GM23338 (cell line): ENCODE data around the gene NSUN7. TPM values are rescaled to one million over a fixed set of nuclear protein-coding genes. Genes with fewer than 3 reads are reported as not detected.

Experiments
- ATAC-seq: fragments of 200-7000 bp; cut with Tn5 transposase; 3 replicates; pipeline ENCODE4 v1.9.1; 2020
- DNase-seq: peaks from one replicate; pipeline ENCODE4 v3.0.0-alpha.2; 2015; ENCODE audit warnings: low spot score
- H2AFZ ChIP-seq: fragments of 200-600 bp; sonication (generic); 2 replicates; pipeline ENCODE4 v1.8.0; 2016; ENCODE audit warnings: antibody characterized with exemption, mild to moderate bottlenecking, moderate library complexity
- H3F3A ChIP-seq: fragments of 200-600 bp; sonication (generic); replicated peaks from 2 replicates; pipeline ENCODE4 v1.8.0; 2017; ENCODE audit warnings: antibody characterized with exemption, mixed run types, low read depth
- H3K27ac ChIP-seq: fragments of 200-600 bp; sonication (generic); 2 replicates; pipeline ENCODE4 v1.6.1; 2016; ENCODE audit warnings: low read depth
- H3K27me3 ChIP-seq: fragments of 200-600 bp; sonication (generic); 2 replicates; pipeline ENCODE4 v1.8.0; 2016; ENCODE audit warnings: mild to moderate bottlenecking, mixed run types, moderate library complexity; ENCODE audit not compliant: insufficient read depth
- H3K36me3 ChIP-seq: fragments of 200-600 bp; sonication (generic); 2 replicates; pipeline ENCODE4 v1.8.0; 2016; ENCODE audit warnings: mild to moderate bottlenecking; ENCODE audit not compliant: insufficient read depth
- H3K4me1 ChIP-seq: fragments of 200-600 bp; sonication (generic); 2 replicates; pipeline ENCODE4 v1.8.0; 2016; ENCODE audit warnings: mild to moderate bottlenecking, moderate library complexity; ENCODE audit not compliant: insufficient read depth
- H3K4me2 ChIP-seq: fragments of 200-600 bp; sonication (generic); 2 replicates; pipeline ENCODE4 v1.7.1; 2017; ENCODE audit warnings: mixed run types
- H3K4me3 ChIP-seq: fragments of 200-600 bp; sonication (generic); 2 replicates; pipeline ENCODE4 v1.6.1; 2016; ENCODE audit warnings: mixed run types
- H3K79me2 ChIP-seq: fragments of 200-600 bp; sonication (generic); replicated peaks from 2 replicates; pipeline ENCODE4 v1.8.0; 2017; ENCODE audit warnings: mild to moderate bottlenecking; ENCODE audit not compliant: insufficient read depth
- H3K9me2 ChIP-seq: fragments of 200-600 bp; sonication (generic); 2 replicates; pipeline ENCODE4 v1.8.0; 2017; ENCODE audit not compliant: insufficient read depth
- H4K20me1 ChIP-seq: fragments of 200-600 bp; sonication (generic); replicated peaks from 2 replicates; pipeline ENCODE4 v1.8.0; 2017; ENCODE audit warnings: mild to moderate bottlenecking; ENCODE audit not compliant: insufficient read depth
- H3K27ac Mint-ChIP-seq: 2 replicates; pipeline ENCODE4 v1.8.0; 2020; ENCODE audit warnings: inconsistent platforms, mild to moderate bottlenecking, moderate library complexity, mixed read lengths
- H3K27me3 Mint-ChIP-seq: 3 replicates; pipeline ENCODE4 v1.8.0; 2022; ENCODE audit warnings: low read depth, mild to moderate bottlenecking, moderate library complexity, mixed read lengths, inconsistent platforms; ENCODE audit not compliant: insufficient read depth, poor library complexity
- H3K36me3 Mint-ChIP-seq: 3 replicates; pipeline ENCODE4 v1.8.0; 2021; ENCODE audit warnings: low read depth, mild to moderate bottlenecking, inconsistent platforms, moderate library complexity, mixed read lengths
- H3K4me1 Mint-ChIP-seq: 3 replicates; pipeline ENCODE4 v1.8.0; 2020; ENCODE audit warnings: mild to moderate bottlenecking, inconsistent platforms, mixed read lengths
- H3K4me3 Mint-ChIP-seq: 3 replicates; pipeline ENCODE4 v1.8.0; 2021; ENCODE audit warnings: moderate library complexity, mild to moderate bottlenecking, inconsistent platforms, mixed read lengths
- H3K9me3 Mint-ChIP-seq: 3 replicates; pipeline ENCODE4 v1.8.0; 2020; ENCODE audit warnings: moderate library complexity, mild to moderate bottlenecking, inconsistent platforms, mixed read lengths
- CREB1 ChIP-seq: fragments of 250-450 bp; sonication (Bioruptor Pico); IDR thresholded peaks from 2 replicates; pipeline ENCODE4 v1.5.0; 2020; ENCODE audit warnings: low read depth, mild to moderate bottlenecking, moderate library complexity
- EZH2 ChIP-seq: fragments of 200-600 bp; sonication (generic); IDR thresholded peaks from one replicate; pipeline ENCODE4 v1.8.0; 2017; ENCODE audit warnings: antibody characterized with exemption, mild to moderate bottlenecking, low read depth; ENCODE audit not compliant: unreplicated experiment
- EZH2phosphoT487 ChIP-seq: fragments of 200-600 bp; sonication (generic); IDR thresholded peaks from one replicate; pipeline ENCODE4 v1.8.1; 2018; ENCODE audit warnings: antibody characterized with exemption; ENCODE audit not compliant: unreplicated experiment
- POLR2AphosphoS5 ChIP-seq: IDR thresholded peaks from 2 replicates; pipeline ENCODE4 v1.6.1; 2016; ENCODE audit warnings: antibody characterized with exemption, low read depth
- ZNF331 ChIP-seq: fragments of 250-450 bp; sonication (Bioruptor Pico); IDR thresholded peaks from 2 replicates; pipeline ENCODE4 v1.5.0; 2020; ENCODE audit warnings: low read depth, mild to moderate bottlenecking, moderate library complexity
- polyA plus RNA-seq: library from polyadenylated mRNA; unstranded; fragments of >200 nt; fragmentation: Nextera tagmentation; extraction: Ambion mirVana; gene quantifications from 2 replicates; pipeline ENCODE4 v1.2.1, GENCODE V29; 2016
- total RNA-seq: library from RNA; depleted of rRNA; stranded (reverse); fragments of >200 nt; shearing (Covaris generic); gene quantifications from 2 replicates; pipeline ENCODE4 v1.2.3, GENCODE V29; 2014
- TF ChIP-seq, protein P1 (sequence below): IDR thresholded peaks from 2 replicates; pipeline ENCODE4 v1.6.1; 2016; ENCODE audit warnings: antibody characterized with exemption
- TF ChIP-seq, protein P2 (sequence below): IDR thresholded peaks from one replicate; pipeline ENCODE4 v1.6.1; 2018; ENCODE audit warnings: antibody characterized with exemption; ENCODE audit not compliant: unreplicated experiment
- TF ChIP-seq, protein P3 (sequence below), 2 experiments: fragments of 200-600 bp in 1 of 2; sonication (generic) in 1 of 2; conservative IDR thresholded peaks; 2 replicates each; pipeline versions ENCODE4 v1.5.1 to v1.6.1; 2016 to 2017; ENCODE audit warnings: antibody characterized with exemption in 2 of 2, low read depth in 2 of 2, mild to moderate bottlenecking in 2 of 2, moderate library complexity in 1 of 2

The NSUN7 gene
- total and polyA plus RNA-seq, 2 experiments from 2014 or later = 28.8 to 29.0 TPM

DNA sequence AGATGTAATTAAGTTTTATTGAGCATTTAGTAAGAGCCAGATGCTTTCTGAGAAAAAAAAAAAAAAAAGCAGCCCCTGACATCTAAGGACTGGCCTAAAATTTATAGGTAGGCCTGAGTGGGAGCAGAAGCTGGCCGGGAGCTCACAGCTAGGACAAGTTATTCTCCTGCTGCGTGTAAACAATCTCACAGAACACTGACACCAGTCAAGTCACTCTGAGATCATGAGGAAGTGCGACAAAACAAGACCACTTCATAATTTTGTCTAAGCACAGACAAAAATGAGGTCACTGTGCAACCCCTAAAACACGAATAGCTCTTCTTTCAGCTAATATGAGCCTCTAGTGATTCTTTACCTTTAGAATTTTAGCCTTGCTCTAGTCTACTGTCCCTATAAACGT lies 15.3 kb upstream of the NSUN7 start (continued):
- TF ChIP-seq, protein P1, sequence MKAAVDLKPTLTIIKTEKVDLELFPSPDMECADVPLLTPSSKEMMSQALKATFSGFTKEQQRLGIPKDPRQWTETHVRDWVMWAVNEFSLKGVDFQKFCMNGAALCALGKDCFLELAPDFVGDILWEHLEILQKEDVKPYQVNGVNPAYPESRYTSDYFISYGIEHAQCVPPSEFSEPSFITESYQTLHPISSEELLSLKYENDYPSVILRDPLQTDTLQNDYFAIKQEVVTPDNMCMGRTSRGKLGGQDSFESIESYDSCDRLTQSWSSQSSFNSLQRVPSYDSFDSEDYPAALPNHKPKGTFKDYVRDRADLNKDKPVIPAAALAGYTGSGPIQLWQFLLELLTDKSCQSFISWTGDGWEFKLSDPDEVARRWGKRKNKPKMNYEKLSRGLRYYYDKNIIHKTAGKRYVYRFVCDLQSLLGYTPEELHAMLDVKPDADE = no peak
- no peak for TF ChIP-seq CREB1 (CRISPR knock-in tag)
- TF ChIP-seq EZH2phosphoT487 = no peak
- TF ChIP-seq, protein P2, sequence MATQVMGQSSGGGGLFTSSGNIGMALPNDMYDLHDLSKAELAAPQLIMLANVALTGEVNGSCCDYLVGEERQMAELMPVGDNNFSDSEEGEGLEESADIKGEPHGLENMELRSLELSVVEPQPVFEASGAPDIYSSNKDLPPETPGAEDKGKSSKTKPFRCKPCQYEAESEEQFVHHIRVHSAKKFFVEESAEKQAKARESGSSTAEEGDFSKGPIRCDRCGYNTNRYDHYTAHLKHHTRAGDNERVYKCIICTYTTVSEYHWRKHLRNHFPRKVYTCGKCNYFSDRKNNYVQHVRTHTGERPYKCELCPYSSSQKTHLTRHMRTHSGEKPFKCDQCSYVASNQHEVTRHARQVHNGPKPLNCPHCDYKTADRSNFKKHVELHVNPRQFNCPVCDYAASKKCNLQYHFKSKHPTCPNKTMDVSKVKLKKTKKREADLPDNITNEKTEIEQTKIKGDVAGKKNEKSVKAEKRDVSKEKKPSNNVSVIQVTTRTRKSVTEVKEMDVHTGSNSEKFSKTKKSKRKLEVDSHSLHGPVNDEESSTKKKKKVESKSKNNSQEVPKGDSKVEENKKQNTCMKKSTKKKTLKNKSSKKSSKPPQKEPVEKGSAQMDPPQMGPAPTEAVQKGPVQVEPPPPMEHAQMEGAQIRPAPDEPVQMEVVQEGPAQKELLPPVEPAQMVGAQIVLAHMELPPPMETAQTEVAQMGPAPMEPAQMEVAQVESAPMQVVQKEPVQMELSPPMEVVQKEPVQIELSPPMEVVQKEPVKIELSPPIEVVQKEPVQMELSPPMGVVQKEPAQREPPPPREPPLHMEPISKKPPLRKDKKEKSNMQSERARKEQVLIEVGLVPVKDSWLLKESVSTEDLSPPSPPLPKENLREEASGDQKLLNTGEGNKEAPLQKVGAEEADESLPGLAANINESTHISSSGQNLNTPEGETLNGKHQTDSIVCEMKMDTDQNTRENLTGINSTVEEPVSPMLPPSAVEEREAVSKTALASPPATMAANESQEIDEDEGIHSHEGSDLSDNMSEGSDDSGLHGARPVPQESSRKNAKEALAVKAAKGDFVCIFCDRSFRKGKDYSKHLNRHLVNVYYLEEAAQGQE = no peak
- no peak for TF ChIP-seq EZH2
- TF ChIP-seq ZNF331 = no peak

DNA sequence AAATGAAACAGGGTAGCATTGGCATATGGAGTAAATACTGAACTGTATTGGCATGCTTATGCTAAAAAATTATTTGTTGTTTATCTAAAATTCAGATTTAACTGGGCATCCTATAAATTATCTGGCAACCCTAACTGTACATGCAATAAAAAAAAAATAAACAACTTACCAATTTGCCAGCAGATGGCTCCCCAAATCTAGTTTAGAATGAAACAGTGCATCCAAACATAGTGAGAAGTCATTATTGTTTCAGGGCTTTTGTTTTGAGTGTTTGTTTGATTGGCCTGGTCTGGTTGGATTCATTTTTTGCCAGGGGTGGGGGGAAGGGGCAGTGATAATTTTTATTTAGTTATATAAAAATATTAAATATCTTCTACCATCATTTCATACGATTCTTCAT lies 12.8 kb upstream of the NSUN7 start:
- H2AFZ ChIP-seq = no peak overlapping the region
- no peaks in the 10 kb centered on the region; the same call in 2 of the 3 replicates for H3K9me3 Mint-ChIP-seq
- TF ChIP-seq, protein P3, sequence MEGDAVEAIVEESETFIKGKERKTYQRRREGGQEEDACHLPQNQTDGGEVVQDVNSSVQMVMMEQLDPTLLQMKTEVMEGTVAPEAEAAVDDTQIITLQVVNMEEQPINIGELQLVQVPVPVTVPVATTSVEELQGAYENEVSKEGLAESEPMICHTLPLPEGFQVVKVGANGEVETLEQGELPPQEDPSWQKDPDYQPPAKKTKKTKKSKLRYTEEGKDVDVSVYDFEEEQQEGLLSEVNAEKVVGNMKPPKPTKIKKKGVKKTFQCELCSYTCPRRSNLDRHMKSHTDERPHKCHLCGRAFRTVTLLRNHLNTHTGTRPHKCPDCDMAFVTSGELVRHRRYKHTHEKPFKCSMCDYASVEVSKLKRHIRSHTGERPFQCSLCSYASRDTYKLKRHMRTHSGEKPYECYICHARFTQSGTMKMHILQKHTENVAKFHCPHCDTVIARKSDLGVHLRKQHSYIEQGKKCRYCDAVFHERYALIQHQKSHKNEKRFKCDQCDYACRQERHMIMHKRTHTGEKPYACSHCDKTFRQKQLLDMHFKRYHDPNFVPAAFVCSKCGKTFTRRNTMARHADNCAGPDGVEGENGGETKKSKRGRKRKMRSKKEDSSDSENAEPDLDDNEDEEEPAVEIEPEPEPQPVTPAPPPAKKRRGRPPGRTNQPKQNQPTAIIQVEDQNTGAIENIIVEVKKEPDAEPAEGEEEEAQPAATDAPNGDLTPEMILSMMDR (conservative IDR thresholded peaks at IDR 0.05; ENCODE audit: low read depth in 2 of 2) = peak; percentile 61 to 66
- no peak for TF ChIP-seq EZH2phosphoT487
- no peak for TF ChIP-seq ZNF331
- TF ChIP-seq CREB1 (CRISPR knock-in tag) = no peak
- no peak for TF ChIP-seq POLR2AphosphoS5
- H3K27ac ChIP-seq = no peak overlapping the region
- DNase-seq (peak; percentile 41), ATAC-seq (no peak)
- peaks cover 7% of the 10 kb centered on the region for H3K4me1 Mint-ChIP-seq
- no peaks in the 10 kb centered on the region for H3K36me3 ChIP-seq
- no peaks in the 10 kb centered on the region; the same call in 1 of the 2 replicates for H3K4me1 ChIP-seq
- H3K36me3 Mint-ChIP-seq = no peaks in the 10 kb centered on the region
- H3K79me2 ChIP-seq = no peaks in the 10 kb centered on the region
- H3K9me2 ChIP-seq = no peaks in the 10 kb centered on the region
- H3K4me3 ChIP-seq = no peak overlapping the region
- no peaks in the 10 kb centered on the region; the same call in 1 of the 2 replicates for H3F3A ChIP-seq
- no peak overlapping the region for H3K4me2 ChIP-seq
- no peak overlapping the region for H3K4me3 Mint-ChIP-seq
- H3K27ac Mint-ChIP-seq = no peak overlapping the region
- H3K27me3 ChIP-seq = no peaks in the 10 kb centered on the region
- H4K20me1 ChIP-seq = no peaks in the 10 kb centered on the region
- H3K27me3 Mint-ChIP-seq = no peaks in the 10 kb centered on the region
